Esophagus squamous epithelium (tissue), 5 donors: ENCODE measurements around the gene GRB2. TPM values are rescaled to one million over a fixed set of nuclear protein-coding genes. Genes with fewer than 3 reads are reported as not detected.

Experiments used
- DNase-seq: peaks from one replicate; lab custom pipeline; 2025; lab: John Stamatoyannopoulos, UW
- H3K27ac ChIP-seq, 4 donors: fragments of 200-600 bp; sonication (generic); one replicate each; pipeline ENCODE4 v1.5.1; 2016 to 2019; ENCODE audit warnings: mild to moderate bottlenecking in 1 of 4
- H3K27me3 ChIP-seq, 4 donors: fragments of 200-600 bp; sonication (generic); 1 replicate in 3 of 4; 2 replicates in 1 of 4; pipeline versions ENCODE4 v1.5.1 to v1.6.0; 2017 to 2021; ENCODE audit warnings: antibody characterized with exemption in 1 of 4
- H3K36me3 ChIP-seq, 3 donors: fragments of 200-600 bp; sonication (generic); one replicate each; pipeline ENCODE4 v1.5.1; 2016 to 2019
- H3K4me1 ChIP-seq, 3 donors: fragments of 200-600 bp; sonication (generic); one replicate each; pipeline ENCODE4 v1.5.1; 2017 to 2019
- H3K4me3 ChIP-seq, 4 donors: fragments of 200-600 bp; sonication (generic); 1 replicate in 3 of 4; 2 replicates in 1 of 4; pipeline ENCODE4 v1.5.1; 2016 to 2019; ENCODE audit warnings: mild to moderate bottlenecking in 2 of 4, moderate library complexity in 1 of 4
- H3K9me3 ChIP-seq, 3 donors: fragments of 200-600 bp; sonication (generic); one replicate each; pipeline ENCODE4 v1.5.1; 2016 to 2019
- CTCF ChIP-seq, 6 experiments: fragments of 450-650 bp in 4 of 6; fragments of 200-600 bp in 2 of 6; sonication (generic) in 2 of 6; IDR thresholded peaks; one replicate each; pipeline ENCODE4 v1.5.1; 2016 to 2019; ENCODE audit warnings: antibody characterized with exemption in 6 of 6, mild to moderate bottlenecking in 4 of 6, moderate library complexity in 4 of 6
- POLR2A ChIP-seq, 4 donors: fragments of 450-650 bp; IDR thresholded peaks; one replicate each; pipeline ENCODE4 v1.6.1; 2017; ENCODE audit warnings: antibody characterized with exemption in 4 of 4, mild to moderate bottlenecking in 4 of 4, moderate library complexity in 3 of 4
- WGBS, 2 donors: methylation state at CpG; one replicate each; pipeline ENCODE4 v1.1.5; 2018; 5-methylcytosine and 5-hydroxymethylcytosine counted together
- intact Hi-C: fragments of 100-400 bp; cut with DNase I; formaldehyde crosslinking; loops from one replicate; pipeline ENCODE4 v1.15.0; 2022
- total RNA-seq, 4 donors: library from RNA; depleted of rRNA; stranded (reverse); fragments of >200 nt; gene quantifications; one replicate each; pipeline ENCODE4 v1.1.0, GENCODE V29; 2016
- donor health status: DM: yes; HTN: yes; CAD: no.

Gene GRB2
- total RNA-seq, 4 donors from 2014 or later = 58.9 to 128 (median 107) TPM

- Histone ChIP-seq H3K4me1 (peaks cover 5 to 51% (median 27%) of the 10 kb centered on the region in 3 donors), H3K27ac (peak overlapping the region; percentile 93 to 97 (median 96)), H3K4me3 (peak overlapping the region; percentile 90 to 96 (median 93)), H3K36me3 (no peaks in the 10 kb centered on the region), H3K27me3 (no peaks in the 10 kb centered on the region), H3K9me3 (no peaks in the 10 kb centered on the region)
- TF ChIP-seq POLR2A (IDR thresholded peaks at IDR 0.05) = peak in 1 of 4 donors; percentile 0
- TF ChIP-seq CTCF (IDR thresholded peaks at IDR 0.05) = no peak
- no peak for DNase-seq
- 0% methylated on average over 9 to 14 of the region's 37 CpGs for WGBS, 2 donors
- intact Hi-C loops = no loop called here
Observed at GRCh38 chr17:75404731-75405364, 630 bp downstream of the GRB2 start.

- no peaks in the 10 kb centered on the region for H3K27me3 ChIP-seq
- TF ChIP-seq CTCF (IDR thresholded peaks at IDR 0.05) (peak in 5 of 6 experiments; percentile 43 to 76 (median 65)), POLR2A (IDR thresholded peaks at IDR 0.05) (peak in 1 of 4 donors; percentile 8)
- peak overlapping the region; percentile 90 to 96 (median 93) for H3K4me3 ChIP-seq
- peaks cover 5 to 54% (median 27%) of the 10 kb centered on the region in 3 donors for H3K4me1 ChIP-seq
- intact Hi-C loops = no loop called here
- 0 to 1% methylated on average over 15 of the region's 15 CpGs for WGBS, 2 donors
- H3K36me3 ChIP-seq = no peaks in the 10 kb centered on the region
- DNase-seq = no peak
- no peaks in the 10 kb centered on the region for H3K9me3 ChIP-seq
- peak overlapping the region; percentile 93 to 97 (median 96) for H3K27ac ChIP-seq
Observed at GRCh38 chr17:75404223-75404730, 1.2 kb downstream of the GRB2 start.

- Histone ChIP-seq H3K27me3 (no peaks in the 10 kb centered on the region), H3K4me3 (peak overlapping the region in 2 of 4 donors; percentile 90 to 96), H3K36me3 (no peaks in the 10 kb centered on the region), H3K9me3 (no peaks in the 10 kb centered on the region), H3K4me1 (peaks cover 5 to 64% (median 27%) of the 10 kb centered on the region in 3 donors), H3K27ac (no peak overlapping the region)
- intact Hi-C loops = no loop called here
- TF ChIP-seq POLR2A (IDR thresholded peaks at IDR 0.05) (no peak), CTCF (IDR thresholded peaks at IDR 0.05) (no peak)
- WGBS, 2 donors = 69 to 70% methylated on average over 5 of the region's 5 CpGs
- no peak for DNase-seq
Observed at GRCh38 chr17:75403131-75403530, 2.3 kb downstream of the GRB2 start.

GRCh38 chr17:75402026-75402425 lies 3.5 kb downstream of the GRB2 start:
- intact Hi-C loops = no loop called here
- H3K4me3 ChIP-seq = no peak overlapping the region

More at GRCh38 chr17:75402026-75402425, 3.5 kb downstream of the GRB2 start:
- no peak overlapping the region for H3K27ac ChIP-seq
- H3K9me3 ChIP-seq = no peaks in the 10 kb centered on the region
- no peaks in the 10 kb centered on the region for H3K27me3 ChIP-seq
- H3K36me3 ChIP-seq = no peaks in the 10 kb centered on the region
- TF ChIP-seq POLR2A (IDR thresholded peaks at IDR 0.05) = no peak
- TF ChIP-seq CTCF (IDR thresholded peaks at IDR 0.05) = no peak
- DNase-seq = no peak
- peaks cover 5 to 72% (median 27%) of the 10 kb centered on the region in 3 donors for H3K4me1 ChIP-seq
- WGBS, 2 donors = 69 to 80% methylated on average over 2 of the region's 2 CpGs
